GM19351 (cell line): ENCODE results near the gene HOMER3.

Experiments used
- ATAC-seq: cut with Tn5 transposase; IDR thresholded peaks from one replicate; pipeline ENCODE4 v1.9.1; 2021; ENCODE audit warnings: mild to moderate bottlenecking, moderate library complexity; ENCODE audit not compliant: unreplicated experiment

HOMER3 gene

DNA sequence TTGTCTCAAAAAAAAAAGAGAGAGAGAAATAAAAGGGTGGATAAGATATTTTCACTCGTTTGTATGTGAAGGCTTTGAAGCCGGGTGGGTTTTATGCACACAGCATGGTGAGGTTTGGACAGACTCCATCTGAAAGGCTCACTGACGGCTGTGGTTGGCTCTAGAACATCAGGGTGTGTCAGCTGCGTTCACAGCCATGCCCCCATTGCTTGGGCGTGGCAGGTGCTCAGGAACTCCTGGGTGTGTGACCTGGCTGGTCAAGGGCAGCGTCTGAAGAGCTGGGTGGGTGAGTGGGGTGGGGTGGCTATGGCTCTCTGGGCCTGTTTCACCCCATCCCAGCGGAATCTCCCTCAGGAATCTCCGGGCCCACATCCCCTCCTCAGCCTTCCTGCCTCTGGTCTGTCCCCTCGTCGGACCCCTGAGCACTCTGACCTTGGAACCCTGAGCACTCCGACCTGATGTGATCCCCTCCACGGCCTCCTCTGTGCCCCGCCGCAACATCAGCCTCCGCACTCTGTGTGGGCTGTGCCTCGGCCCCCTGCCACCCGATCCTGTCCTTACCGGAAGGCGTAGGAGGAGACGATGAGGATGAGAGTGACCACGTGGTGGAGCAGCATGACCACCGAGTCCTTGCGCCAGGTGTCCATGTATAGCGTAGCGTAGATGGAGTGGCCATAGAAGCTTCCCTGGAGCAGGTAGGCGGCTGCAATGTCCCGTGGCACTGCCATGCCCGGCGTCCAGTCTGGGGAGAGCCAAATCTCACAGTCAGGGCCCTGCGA lies 57.3 kb downstream of the HOMER3 start:
- no peak for ATAC-seq

DNA sequence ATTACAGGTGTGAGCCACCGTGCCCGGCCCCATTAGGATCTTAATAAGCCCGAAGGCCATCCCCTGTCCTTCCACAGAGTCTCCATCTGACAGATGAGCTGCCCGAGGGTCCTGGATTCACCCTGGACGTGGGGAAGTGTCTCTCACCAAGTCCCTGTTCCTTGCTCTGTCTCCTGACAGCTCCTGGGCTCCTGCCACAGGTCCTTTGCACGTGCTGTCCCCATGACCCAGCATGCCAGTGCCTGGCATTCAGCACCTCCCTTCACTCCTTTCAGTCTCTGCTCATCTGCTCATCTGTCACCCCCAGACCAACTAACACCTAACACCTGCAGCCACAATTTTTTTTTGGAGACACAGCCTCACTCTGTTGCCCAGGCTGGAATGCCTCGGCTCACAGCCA lies 59.5 kb downstream of the HOMER3 start:
- ATAC-seq, result no peak

DNA sequence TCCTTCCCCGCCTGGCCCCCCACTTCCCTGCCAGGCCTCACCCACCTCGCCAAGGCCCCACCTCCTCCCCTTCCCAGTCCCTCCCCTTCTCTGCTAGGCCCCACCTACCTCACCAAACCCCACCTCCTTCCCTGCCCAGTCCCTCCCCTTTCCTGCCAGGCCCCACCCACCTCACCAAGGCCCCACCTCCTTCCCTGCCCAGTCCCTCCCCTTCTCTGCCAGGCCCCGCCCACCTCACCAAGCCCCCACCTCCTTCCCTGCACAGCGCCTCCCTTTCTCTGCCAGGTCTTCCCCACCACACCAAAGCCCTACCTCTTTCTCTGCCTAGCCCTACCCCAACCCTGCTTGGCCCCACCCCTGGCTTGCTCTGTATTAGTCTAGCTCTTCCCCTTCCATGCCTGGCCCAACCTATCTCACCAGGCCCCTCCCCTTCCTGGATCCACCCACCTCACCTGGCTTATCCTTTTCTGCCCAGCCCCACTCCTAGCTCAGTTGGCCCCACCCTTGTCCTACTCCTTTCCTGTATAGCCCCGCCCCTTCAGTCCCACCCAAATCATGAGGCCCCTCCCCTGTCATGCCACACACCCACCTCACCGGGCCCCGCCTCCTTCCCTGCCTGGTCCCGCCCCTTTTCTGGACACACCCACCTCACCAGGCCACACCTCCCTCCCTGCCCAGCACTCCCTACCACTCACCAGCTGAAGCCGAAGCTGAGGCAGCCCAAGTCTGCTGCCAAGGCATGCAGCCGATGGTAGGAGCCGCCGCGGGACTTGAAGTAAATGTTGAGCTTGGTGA lies 61.2 kb downstream of the HOMER3 start:
- no peak for ATAC-seq
